ENCODE measurements around the gene PTPN13.

PTPN13 gene

GRCh38 chr4:86593688-86594558, at the start of gene PTPN13:
TSS of gene PTPN13 (plus strand) at chr4:86594315. CDS start at chr4:86635257, 40,942 bp downstream.
- DNase-seq: peak; percentile 86

- DNase-seq: no peak
Observed at GRCh38 chr4:86547140-86547539, 47.0 kb upstream of the PTPN13 start.

GRCh38 chr4:86549163-86549788, 44.8 kb upstream of the PTPN13 start:
- no peak for DNase-seq

- no peak for DNase-seq
Observed at GRCh38 chr4:86551387-86551786, 42.7 kb upstream of the PTPN13 start.

GRCh38 chr4:86554646-86555045, 39.5 kb upstream of the PTPN13 start:
- peak; percentile 32 for DNase-seq

- no peak for DNase-seq
Observed at GRCh38 chr4:86556791-86557415, 37.2 kb upstream of the PTPN13 start.

- no peak for DNase-seq
Observed at GRCh38 chr4:86557526-86557925, 36.6 kb upstream of the PTPN13 start.

- no peak for DNase-seq
Observed at GRCh38 chr4:86558258-86558657, 35.9 kb upstream of the PTPN13 start.

GRCh38 chr4:86558797-86559196, 35.3 kb upstream of the PTPN13 start:
- no peak for DNase-seq

GRCh38 chr4:86560447-86560846, 33.7 kb upstream of the PTPN13 start:
- DNase-seq: no peak

GRCh38 chr4:86561256-86561655, 32.9 kb upstream of the PTPN13 start:
- no peak for DNase-seq

- DNase-seq: no peak
Observed at GRCh38 chr4:86563416-86563815, 30.7 kb upstream of the PTPN13 start.

- no peak for DNase-seq
Observed at GRCh38 chr4:86564795-86565194, 29.3 kb upstream of the PTPN13 start.

GRCh38 chr4:86565651-86566050, 28.5 kb upstream of the PTPN13 start:
- no peak for DNase-seq

- DNase-seq: no peak
Observed at GRCh38 chr4:86569103-86569870, 24.8 kb upstream of the PTPN13 start.

GRCh38 chr4:86579941-86580340, 14.2 kb upstream of the PTPN13 start:
- no peak for DNase-seq

- no peak for DNase-seq
Observed at GRCh38 chr4:86582410-86582809, 11.7 kb upstream of the PTPN13 start.

- no peak for DNase-seq
Observed at GRCh38 chr4:86586160-86586572, 7.9 kb upstream of the PTPN13 start.

- DNase-seq: no peak
Observed at GRCh38 chr4:86586626-86587380, 7.3 kb upstream of the PTPN13 start.

- DNase-seq: no peak
Observed at GRCh38 chr4:86587381-86588140, 6.6 kb upstream of the PTPN13 start.

- no peak for DNase-seq
Observed at GRCh38 chr4:86592553-86593249, 1.4 kb upstream of the PTPN13 start.
